SK-N-SH (cell line): ENCODE measurements around the gene DZIP3. TPM values are rescaled to one million over a fixed set of nuclear protein-coding genes. Genes with fewer than 3 reads are reported as not detected.
"Not testable (repeated sequence)": the region's sequence is repeated elsewhere in the genome, so short reads cannot be mapped to it uniquely, and the experiment has no call there.

ENCODE experiments used
- CTCF ChIA-PET: fragments of 300-600, 350-600 bp; formaldehyde crosslinking; extraction: SDS; loops from one replicate; lab custom pipeline; 2021; lab: Yijun Ruan, JAX
- POLR2A ChIA-PET: fragments of 350-600 bp; sonication (Branson Sonifier 250); formaldehyde crosslinking; extraction: SDS; loops from one replicate; lab custom pipeline; 2020; ENCODE audit warnings: antibody characterized with exemption, inconsistent platforms; lab: Yijun Ruan, JAX
- DNase-seq: peaks from one replicate; pipeline ENCODE4 v3.0.0; 2012
- H2AFZ ChIP-seq: fragments of 200-600 bp; sonication (generic); 2 replicates; pipeline ENCODE4 v1.8.1; 2016; ENCODE audit warnings: antibody characterized with exemption, mild to moderate bottlenecking, low read depth
- H3F3A ChIP-seq: fragments of 200-600 bp; sonication (generic); replicated peaks from 2 replicates; pipeline ENCODE3; 2016; ENCODE audit warnings: antibody characterized with exemption, mild to moderate bottlenecking; ENCODE audit not compliant: insufficient read depth
- H3K27ac ChIP-seq, 2 experiments: fragments of 200-500 bp in 1 of 2; fragments of 200-600 bp in 1 of 2; sonication (Bioruptor generic) in 1 of 2; sonication (generic), shearing (Covaris generic) in 1 of 2; 2 replicates each; pipeline versions ENCODE4 v1.5.1 to v1.6.1; 2014 to 2016; ENCODE audit warnings: low read depth in 2 of 2, inconsistent platforms in 1 of 2, low read length in 1 of 2, mild to moderate bottlenecking in 1 of 2, mixed read lengths in 1 of 2
- H3K27me3 ChIP-seq: fragments of 200-600 bp; sonication (generic), shearing (Covaris generic); 2 replicates; pipeline ENCODE4 v1.6.1; 2016; ENCODE audit warnings: mixed run types; ENCODE audit not compliant: insufficient read depth
- H3K36me3 ChIP-seq, 2 experiments: fragments of 200-500 bp in 1 of 2; fragments of 200-600 bp in 1 of 2; sonication (Bioruptor generic) in 1 of 2; sonication (generic) in 1 of 2; replicated peaks in 1 of 2; 2 replicates each; pipeline versions ENCODE3 to v1.5.1; 2014 to 2016; ENCODE audit warnings: low read length in 1 of 2, mild to moderate bottlenecking in 1 of 2; ENCODE audit not compliant: insufficient read depth in 2 of 2, control insufficient read depth in 1 of 2
- H3K4me1 ChIP-seq, 2 experiments: fragments of 200-500 bp in 1 of 2; fragments of 200-600 bp in 1 of 2; sonication (Bioruptor generic) in 1 of 2; sonication (generic), shearing (Covaris generic) in 1 of 2; 2 replicates each; pipeline versions ENCODE4 v1.5.1 to v1.6.1; 2014 to 2016; ENCODE audit warnings: low read depth in 1 of 2, low read length in 1 of 2, mixed run types in 1 of 2; ENCODE audit not compliant: insufficient read depth in 2 of 2, control insufficient read depth in 1 of 2
- H3K4me2 ChIP-seq: fragments of 200-600 bp; sonication (generic), shearing (Covaris generic); 2 replicates; pipeline ENCODE4 v1.6.1; 2017; ENCODE audit warnings: mixed run types
- H3K4me3 ChIP-seq, 2 experiments: fragments of 200-500 bp in 1 of 2; fragments of 200-600 bp in 1 of 2; sonication (Bioruptor generic) in 1 of 2; sonication (generic), shearing (Covaris generic) in 1 of 2; 2 replicates each; pipeline versions ENCODE4 v1.5.1 to v1.8.1; 2014 to 2016; ENCODE audit warnings: low read depth in 2 of 2, inconsistent platforms in 1 of 2, low read length in 1 of 2, mild to moderate bottlenecking in 1 of 2, mixed read lengths in 1 of 2, moderate library complexity in 1 of 2
- H3K79me2 ChIP-seq: fragments of 200-600 bp; sonication (generic); 2 replicates; pipeline ENCODE4 v1.8.1; 2017; ENCODE audit warnings: mild to moderate bottlenecking; ENCODE audit not compliant: insufficient read depth
- H3K9ac ChIP-seq: fragments of 200-600 bp; sonication (generic); 2 replicates; pipeline ENCODE4 v1.6.1; 2017; ENCODE audit warnings: mixed run types
- H3K9me2 ChIP-seq: fragments of 200-600 bp; sonication (generic); 2 replicates; pipeline ENCODE4 v1.6.1; 2017; ENCODE audit warnings: mixed run types
- H3K9me3 ChIP-seq: fragments of 200-600 bp; sonication (generic); 2 replicates; pipeline ENCODE4 v1.6.1; 2017; ENCODE audit warnings: mixed run types, mild to moderate bottlenecking, moderate library complexity
- H4K20me1 ChIP-seq: fragments of 200-600 bp; sonication (generic); 2 replicates; pipeline ENCODE4 v1.6.1; 2017; ENCODE audit warnings: mild to moderate bottlenecking, mixed run types; ENCODE audit not compliant: insufficient read depth
- CTCF ChIP-seq: fragments of 200-600 bp; sonication (generic); IDR thresholded peaks from 2 replicates; pipeline ENCODE4 v1.6.1; 2017; ENCODE audit warnings: antibody characterized with exemption, mild to moderate bottlenecking, moderate library complexity
- FOSL2 ChIP-seq: IDR thresholded peaks from 2 replicates; pipeline ENCODE4 v1.4.0; 2012; ENCODE audit warnings: low read depth, mild to moderate bottlenecking, moderate library complexity, borderline replicate concordance
- IRF3 ChIP-seq: fragments of 150-350 bp; IDR thresholded peaks from 2 replicates; pipeline ENCODE4 v1.6.1; 2016; ENCODE audit warnings: mild to moderate bottlenecking, low read depth, low read length
- RAD21 ChIP-seq: IDR thresholded peaks from 2 replicates; pipeline ENCODE4 v1.6.1; 2012; ENCODE audit warnings: mild to moderate bottlenecking, low read length
- RXRA ChIP-seq: IDR thresholded peaks from 2 replicates; pipeline ENCODE4 v1.4.0; 2012; ENCODE audit warnings: low read depth, mild to moderate bottlenecking, borderline replicate concordance
- SMC3 ChIP-seq: IDR thresholded peaks from 2 replicates; pipeline ENCODE4 v1.6.1; 2012; ENCODE audit warnings: low read depth, low read length, improper control_type of control experiment
- TEAD4 ChIP-seq: IDR thresholded peaks from 2 replicates; pipeline ENCODE4 v1.4.0; 2012; ENCODE audit warnings: mild to moderate bottlenecking, borderline replicate concordance; ENCODE audit not compliant: insufficient read depth
- WGBS: methylation state at CpG from one replicate; pipeline ENCODE4 v1.1.6; 2017; ENCODE audit warnings: low lambda C conversion rate; 5-methylcytosine and 5-hydroxymethylcytosine counted together
- polyA plus RNA-seq, 3 experiments: library from polyadenylated mRNA; depleted of rRNA; stranded (reverse); fragments of >200 nt; gene quantifications; 2 replicates each; pipeline ENCODE4 v1.2.3, GENCODE V29; 2012

The DZIP3 gene
- polyA plus RNA-seq, 1 of the 3 experiments (the other 2 are of a cell fraction), result 6.3 TPM

- DNase-seq, H2AFZ ChIP-seq, H3K4me3 ChIP-seq, H3K79me2 ChIP-seq, H3K9me3 ChIP-seq, H4K20me1 ChIP-seq, H3K27me3 ChIP-seq, H3K27ac ChIP-seq, H3F3A ChIP-seq, H3K9me2 ChIP-seq, H3K9ac ChIP-seq, H3K4me1 ChIP-seq, POLR2A ChIA-PET, H3K4me2 ChIP-seq: not testable (repeated sequence)
- CTCF ChIA-PET, result interaction anchor here (0.6 to 1.6 kb wide), 3 partner anchors 26 to 259 kb away, joined by 3 to 4 read pairs (median 3); no protein-coding TSS in a partner anchor
- 95% methylated on average over 8 of the region's 15 CpGs for WGBS
- peaks cover 18 to 27% of the 10 kb centered on the region in 2 experiments for H3K36me3 ChIP-seq
Observed at GRCh38 chr3:108655664-108656063, 66.1 kb downstream of the DZIP3 start.

GRCh38 chr3:108661699-108662098 lies 72.2 kb downstream of the DZIP3 start:
- H3K4me2 ChIP-seq, result no peak overlapping the region
- WGBS, result 86% methylated on average over 2 of the region's 2 CpGs
- H3K79me2 ChIP-seq, result no peaks in the 10 kb centered on the region
- ChIA-PET POLR2A (no interaction called here), CTCF (interaction anchor here (0.6 to 11.8 kb wide), 19 partner anchors 9 to 1426 kb away, joined by 3 to 199 read pairs (median 5); no protein-coding TSS in a partner anchor)
- H3K27me3 ChIP-seq, result no peaks in the 10 kb centered on the region
- H3K9me3 ChIP-seq, result no peaks in the 10 kb centered on the region
- peaks cover 6% of the 10 kb centered on the region for H3F3A ChIP-seq
- no peak for DNase-seq
- no peak overlapping the region; a peak in 1 of 4 replicates for H3K4me3 ChIP-seq
- H3K9ac ChIP-seq, result no peak overlapping the region
- H3K27ac ChIP-seq, result no peak overlapping the region
- H3K9me2 ChIP-seq, result no peaks in the 10 kb centered on the region
- TF ChIP-seq FOSL2, result no peak
- TF ChIP-seq TEAD4, result no peak
- TF ChIP-seq RXRA, result no peak
- no peaks in the 10 kb centered on the region for H3K4me1 ChIP-seq
- peaks cover 3 to 21% of the 10 kb centered on the region in 2 experiments for H3K36me3 ChIP-seq
- no peaks in the 10 kb centered on the region for H4K20me1 ChIP-seq
- H2AFZ ChIP-seq, result 0 out of 2 replicates have a peak overlapping the region, but pooled peaks have one; percentile 31

GRCh38 chr3:108662142-108662738 lies 72.7 kb downstream of the DZIP3 start:
- Histone ChIP-seq H3K27me3 (no peaks in the 10 kb centered on the region), H4K20me1 (no peaks in the 10 kb centered on the region)
- POLR2A ChIA-PET, result no interaction called here
- WGBS, result 7% methylated on average over 6 of the region's 6 CpGs
- TF ChIP-seq IRF3 (no peak), CTCF (peak; percentile 87), SMC3 (peak; percentile 76), RAD21 (peak; percentile 92)
- TF ChIP-seq, all 33 proteins: peak for 3
- Histone ChIP-seq H3K9ac (no peak overlapping the region), H3K9me3 (no peaks in the 10 kb centered on the region), H3K4me3 (no peak overlapping the region; a peak in 1 of 4 replicates), H3K4me2 (no peak overlapping the region), H3K79me2 (no peaks in the 10 kb centered on the region), H3K27ac (no peak overlapping the region), H3K4me1 (no peaks in the 10 kb centered on the region), H2AFZ (0 out of 2 replicates have a peak overlapping the region, but pooled peaks have one; percentile 31), H3K9me2 (no peaks in the 10 kb centered on the region), H3K36me3 (peaks cover 3 to 21% of the 10 kb centered on the region in 2 experiments), H3F3A (peaks cover 6% of the 10 kb centered on the region)
- CTCF ChIA-PET, result interaction anchor here (0.5 to 11.8 kb wide), 29 partner anchors 9 to 1426 kb away, joined by 3 to 199 read pairs (median 4); no protein-coding TSS in a partner anchor
- peak; percentile 53 for DNase-seq
